Measurements from ENCODE around the gene DDX3X.

The DDX3X gene

DNA sequence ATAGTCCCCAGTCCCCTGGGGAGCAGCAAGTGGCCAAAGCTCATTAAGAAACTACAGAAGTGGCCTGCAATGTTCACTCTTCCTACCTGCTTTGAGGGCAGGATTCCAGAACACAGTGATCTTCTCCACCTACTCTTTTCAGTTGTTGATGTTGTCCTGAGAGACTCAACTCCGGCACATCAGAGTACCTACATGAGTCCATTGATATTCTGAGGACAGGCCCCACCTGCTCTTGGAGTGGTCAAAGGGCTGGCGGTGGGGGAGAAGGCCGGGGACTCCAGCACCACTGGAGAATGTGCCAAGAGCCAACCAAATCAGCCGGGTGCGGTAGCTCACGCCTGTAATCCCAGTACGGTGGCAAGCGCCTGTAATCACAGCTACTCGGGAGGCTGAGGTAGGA is 29.8 kb upstream of the DDX3X start:
- no peaks in the 10 kb centered on the region for H3K36me3 ChIP-seq (ENCODE audit: insufficient read depth, low read length)
- TF ChIP-seq, protein P1, sequence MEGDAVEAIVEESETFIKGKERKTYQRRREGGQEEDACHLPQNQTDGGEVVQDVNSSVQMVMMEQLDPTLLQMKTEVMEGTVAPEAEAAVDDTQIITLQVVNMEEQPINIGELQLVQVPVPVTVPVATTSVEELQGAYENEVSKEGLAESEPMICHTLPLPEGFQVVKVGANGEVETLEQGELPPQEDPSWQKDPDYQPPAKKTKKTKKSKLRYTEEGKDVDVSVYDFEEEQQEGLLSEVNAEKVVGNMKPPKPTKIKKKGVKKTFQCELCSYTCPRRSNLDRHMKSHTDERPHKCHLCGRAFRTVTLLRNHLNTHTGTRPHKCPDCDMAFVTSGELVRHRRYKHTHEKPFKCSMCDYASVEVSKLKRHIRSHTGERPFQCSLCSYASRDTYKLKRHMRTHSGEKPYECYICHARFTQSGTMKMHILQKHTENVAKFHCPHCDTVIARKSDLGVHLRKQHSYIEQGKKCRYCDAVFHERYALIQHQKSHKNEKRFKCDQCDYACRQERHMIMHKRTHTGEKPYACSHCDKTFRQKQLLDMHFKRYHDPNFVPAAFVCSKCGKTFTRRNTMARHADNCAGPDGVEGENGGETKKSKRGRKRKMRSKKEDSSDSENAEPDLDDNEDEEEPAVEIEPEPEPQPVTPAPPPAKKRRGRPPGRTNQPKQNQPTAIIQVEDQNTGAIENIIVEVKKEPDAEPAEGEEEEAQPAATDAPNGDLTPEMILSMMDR (conservative IDR thresholded peaks at IDR 0.05; ENCODE audit: low read length), result no peak
- TF ChIP-seq EZH2phosphoT487 (IDR thresholded peaks at IDR 0.05; ENCODE audit: borderline replicate concordance), result no peak
- no peaks in the 10 kb centered on the region for H3K27me3 ChIP-seq (ENCODE audit: insufficient read depth, low read length, poor library complexity, severe bottlenecking)
- H4K20me1 ChIP-seq (ENCODE audit: insufficient read depth, low read length, poor library complexity, severe bottlenecking), result no peaks in the 10 kb centered on the region
- H3K9ac ChIP-seq (ENCODE audit: low read depth, low read length, poor library complexity, severe bottlenecking), result no peak overlapping the region
- H3K79me2 ChIP-seq (ENCODE audit: insufficient read depth, low read length), result no peaks in the 10 kb centered on the region
- no peak overlapping the region for H3K4me3 ChIP-seq (ENCODE audit: low read length, poor library complexity, severe bottlenecking)
- no peak overlapping the region for H3K4me2 ChIP-seq (ENCODE audit: low read depth, low read length, poor library complexity, severe bottlenecking)
- no peaks in the 10 kb centered on the region for H3K4me1 ChIP-seq (ENCODE audit: insufficient read depth, low read length, poor library complexity, severe bottlenecking)
- no peaks in the 10 kb centered on the region for H3F3A ChIP-seq (ENCODE audit: low read depth)
- H3K9me3 ChIP-seq (ENCODE audit: insufficient read depth, low read depth, low read length), result no peaks in the 10 kb centered on the region
- no peaks in the 10 kb centered on the region for H3K9me2 ChIP-seq (replicated peaks; ENCODE audit: low read depth, low read length)
- no peak overlapping the region for H2AFZ ChIP-seq (ENCODE audit: low read length)

DNA sequence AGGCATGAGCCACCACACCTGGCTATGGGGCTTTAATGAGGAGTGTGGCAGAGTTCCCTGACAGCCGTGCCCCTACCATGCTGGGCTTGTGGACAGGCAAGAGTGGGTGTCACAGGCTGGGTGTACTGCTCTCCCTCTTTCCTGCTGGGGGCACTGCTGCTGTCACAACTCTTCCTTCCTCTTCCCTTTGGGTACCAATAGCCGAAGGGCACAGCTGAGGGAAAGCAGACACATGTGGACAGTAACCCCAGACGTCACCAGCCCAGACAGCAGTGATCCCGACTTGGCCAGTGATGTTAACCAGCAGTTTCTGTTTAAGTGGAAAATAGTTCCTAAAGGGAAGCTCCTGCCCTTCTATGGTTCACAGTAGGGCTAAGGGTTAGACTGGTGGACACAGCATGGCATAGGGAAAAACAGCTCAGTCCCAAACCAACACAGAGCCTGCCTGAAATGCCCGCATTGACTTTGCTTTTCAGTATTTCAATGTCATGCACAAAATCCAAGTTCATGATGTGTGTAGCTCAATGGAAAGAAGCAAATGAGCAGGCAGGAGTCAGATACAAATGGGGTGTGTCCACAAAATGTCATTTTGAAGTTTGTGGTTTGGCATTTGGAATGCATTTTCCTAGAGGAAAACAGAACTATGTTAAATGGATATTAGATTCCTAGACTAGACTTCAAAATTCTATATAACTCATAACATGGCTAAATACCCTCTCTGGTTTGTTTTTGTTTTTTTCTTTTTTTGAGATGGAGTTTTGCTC is 24.9 kb upstream of the DDX3X start:
- no peaks in the 10 kb centered on the region for H3K9me3 ChIP-seq (ENCODE audit: insufficient read depth, low read depth, low read length)
- H3K4me2 ChIP-seq (ENCODE audit: low read depth, low read length, poor library complexity, severe bottlenecking), result no peak overlapping the region
- H3K36me3 ChIP-seq (ENCODE audit: insufficient read depth, low read length), result no peaks in the 10 kb centered on the region
- no peak overlapping the region for H3K4me3 ChIP-seq (ENCODE audit: low read length, poor library complexity, severe bottlenecking)
- no peaks in the 10 kb centered on the region for H3F3A ChIP-seq (ENCODE audit: low read depth)
- no peak overlapping the region for H3K9ac ChIP-seq (ENCODE audit: low read depth, low read length, poor library complexity, severe bottlenecking)
- no peak for TF ChIP-seq EZH2phosphoT487 (IDR thresholded peaks at IDR 0.05; ENCODE audit: borderline replicate concordance)
- TF ChIP-seq, protein P1 (conservative IDR thresholded peaks at IDR 0.05; ENCODE audit: low read length), result no peak
- no peaks in the 10 kb centered on the region for H3K27me3 ChIP-seq (ENCODE audit: insufficient read depth, low read length, poor library complexity, severe bottlenecking)
- no peak overlapping the region for H2AFZ ChIP-seq (ENCODE audit: low read length)
- no peaks in the 10 kb centered on the region for H3K79me2 ChIP-seq (ENCODE audit: insufficient read depth, low read length)
- H3K9me2 ChIP-seq (replicated peaks; ENCODE audit: low read depth, low read length), result no peaks in the 10 kb centered on the region
- no peaks in the 10 kb centered on the region for H3K4me1 ChIP-seq (ENCODE audit: insufficient read depth, low read length, poor library complexity, severe bottlenecking)
- H4K20me1 ChIP-seq (ENCODE audit: insufficient read depth, low read length, poor library complexity, severe bottlenecking), result no peaks in the 10 kb centered on the region

DNA sequence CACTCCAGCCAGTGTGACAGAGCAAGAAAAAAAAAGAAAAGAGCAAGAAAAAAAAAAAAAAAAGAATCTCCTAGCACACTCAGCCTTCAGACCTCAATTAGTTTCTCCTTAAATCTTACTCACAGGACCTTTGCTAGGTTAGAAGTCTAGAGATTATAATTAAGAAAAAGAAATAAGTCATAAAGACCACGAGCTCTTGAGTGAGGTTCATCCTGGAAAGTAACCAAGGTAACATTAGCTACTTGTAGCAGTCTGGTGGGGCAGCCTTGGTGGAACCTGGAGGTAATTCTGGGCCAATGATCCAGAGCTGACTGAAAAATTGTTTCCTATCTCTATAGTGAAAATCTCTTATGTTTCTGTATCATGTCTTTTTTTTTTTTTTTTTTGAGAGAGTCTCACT is 21.2 kb upstream of the DDX3X start:
- H3F3A ChIP-seq (ENCODE audit: low read depth), result no peaks in the 10 kb centered on the region
- no peaks in the 10 kb centered on the region for H4K20me1 ChIP-seq (ENCODE audit: insufficient read depth, low read length, poor library complexity, severe bottlenecking)
- no peaks in the 10 kb centered on the region for H3K36me3 ChIP-seq (ENCODE audit: insufficient read depth, low read length)
- TF ChIP-seq EZH2phosphoT487 (IDR thresholded peaks at IDR 0.05; ENCODE audit: borderline replicate concordance), result no peak
- TF ChIP-seq, protein P1 (conservative IDR thresholded peaks at IDR 0.05; ENCODE audit: low read length), result no peak
- no peak overlapping the region for H2AFZ ChIP-seq (ENCODE audit: low read length)
- H3K4me2 ChIP-seq (ENCODE audit: low read depth, low read length, poor library complexity, severe bottlenecking), result no peak overlapping the region
- no peak overlapping the region for H3K9ac ChIP-seq (ENCODE audit: low read depth, low read length, poor library complexity, severe bottlenecking)
- H3K27me3 ChIP-seq (ENCODE audit: insufficient read depth, low read length, poor library complexity, severe bottlenecking), result no peaks in the 10 kb centered on the region
- no peaks in the 10 kb centered on the region for H3K79me2 ChIP-seq (ENCODE audit: insufficient read depth, low read length)
- H3K9me3 ChIP-seq (ENCODE audit: insufficient read depth, low read depth, low read length), result no peaks in the 10 kb centered on the region
- H3K4me1 ChIP-seq (ENCODE audit: insufficient read depth, low read length, poor library complexity, severe bottlenecking), result no peaks in the 10 kb centered on the region
- H3K9me2 ChIP-seq (replicated peaks; ENCODE audit: low read depth, low read length), result no peaks in the 10 kb centered on the region
- H3K4me3 ChIP-seq (ENCODE audit: low read length, poor library complexity, severe bottlenecking), result no peak overlapping the region
